ENCODE data around the gene MYO16.

DNA sequence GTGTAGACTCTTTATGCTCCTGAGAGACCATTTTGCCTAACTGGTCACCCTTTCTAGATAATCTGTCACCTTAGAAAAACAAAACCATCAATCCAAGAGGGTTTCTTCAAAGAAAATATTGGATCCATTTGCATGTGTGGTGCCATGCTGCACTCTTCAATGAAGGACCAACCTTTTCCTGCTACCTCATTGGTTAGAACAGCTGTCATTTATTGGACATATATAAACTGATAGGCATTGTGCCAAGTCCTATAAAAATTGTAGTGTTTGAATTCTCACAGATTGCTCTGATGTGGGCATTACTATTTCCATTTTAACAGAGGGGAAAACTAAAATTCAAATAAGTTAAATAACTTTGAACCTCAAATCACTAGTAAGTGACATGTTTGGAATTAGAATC is 333.2 kb downstream of the MYO16 start:
- TF ChIP-seq POLR2A (IDR thresholded peaks at IDR 0.05; ENCODE audit: low read depth, low read length) (no peak), TAF1 (IDR thresholded peaks at IDR 0.05; ENCODE audit: low read depth, low read length) (no peak), POLR2AphosphoS5 (IDR thresholded peaks at IDR 0.05; ENCODE audit: low read depth, low read length) (no peak), POU2F2 (IDR thresholded peaks at IDR 0.05; ENCODE audit: low read depth, low read length) (no peak)

Data from GM12891 (cell line).